AG04449 (cell line): Measurements from ENCODE around the gene ANKRD7.

Experiments used
- CTCF ChIA-PET: fragments of 350-600 bp; formaldehyde crosslinking; extraction: SDS; loops from one replicate; lab custom pipeline; 2021; ENCODE audit warnings: antibody characterized with exemption; lab: Yijun Ruan, JAX
- POLR2A ChIA-PET: fragments of 400-600, 350-600 bp; formaldehyde crosslinking; extraction: SDS; loops from one replicate; lab custom pipeline; 2020; ENCODE audit warnings: antibody characterized with exemption, inconsistent platforms; lab: Yijun Ruan, JAX
- DNase-seq: peaks from one replicate; pipeline ENCODE4 v3.0.0-alpha.2; 2010; ENCODE audit warnings: low read depth, low spot score
- H3K4me3 ChIP-seq: 2 replicates; pipeline ENCODE4 v1.5.1; 2011; ENCODE audit warnings: low read depth, mild to moderate bottlenecking, control low read depth, low read length
- TF ChIP-seq, protein P1 (sequence below): IDR thresholded peaks from one replicate; pipeline ENCODE4 v1.5.1; 2011; ENCODE audit warnings: mild to moderate bottlenecking, moderate library complexity, low read length, control low read depth, inconsistent platforms; ENCODE audit not compliant: insufficient read depth; ENCODE audit errors: missing control alignments

ANKRD7 gene

DNA sequence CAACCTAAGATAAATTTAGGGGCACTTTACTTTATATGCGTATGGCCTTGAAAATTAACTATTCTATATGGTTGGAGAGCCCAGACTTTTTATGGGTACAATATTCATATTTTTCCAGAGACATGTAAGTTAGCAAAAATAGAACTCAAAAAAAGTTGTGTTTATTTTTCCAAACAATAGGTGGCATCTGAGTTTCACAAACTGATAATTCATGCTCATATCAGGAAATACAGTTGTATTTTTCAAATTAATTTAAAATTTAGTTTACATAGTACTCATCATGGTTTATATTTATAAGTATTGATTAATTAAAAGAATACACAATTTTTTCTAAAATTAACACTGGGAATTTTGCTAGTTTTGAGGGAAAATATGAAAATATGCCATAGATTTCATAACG lies 34.6 kb downstream of the ANKRD7 start:
- ChIA-PET POLR2A (no interaction called here), CTCF (no interaction called here)
- no peak overlapping the region for H3K4me3 ChIP-seq
- DNase-seq = no peak
- TF ChIP-seq, protein P1, sequence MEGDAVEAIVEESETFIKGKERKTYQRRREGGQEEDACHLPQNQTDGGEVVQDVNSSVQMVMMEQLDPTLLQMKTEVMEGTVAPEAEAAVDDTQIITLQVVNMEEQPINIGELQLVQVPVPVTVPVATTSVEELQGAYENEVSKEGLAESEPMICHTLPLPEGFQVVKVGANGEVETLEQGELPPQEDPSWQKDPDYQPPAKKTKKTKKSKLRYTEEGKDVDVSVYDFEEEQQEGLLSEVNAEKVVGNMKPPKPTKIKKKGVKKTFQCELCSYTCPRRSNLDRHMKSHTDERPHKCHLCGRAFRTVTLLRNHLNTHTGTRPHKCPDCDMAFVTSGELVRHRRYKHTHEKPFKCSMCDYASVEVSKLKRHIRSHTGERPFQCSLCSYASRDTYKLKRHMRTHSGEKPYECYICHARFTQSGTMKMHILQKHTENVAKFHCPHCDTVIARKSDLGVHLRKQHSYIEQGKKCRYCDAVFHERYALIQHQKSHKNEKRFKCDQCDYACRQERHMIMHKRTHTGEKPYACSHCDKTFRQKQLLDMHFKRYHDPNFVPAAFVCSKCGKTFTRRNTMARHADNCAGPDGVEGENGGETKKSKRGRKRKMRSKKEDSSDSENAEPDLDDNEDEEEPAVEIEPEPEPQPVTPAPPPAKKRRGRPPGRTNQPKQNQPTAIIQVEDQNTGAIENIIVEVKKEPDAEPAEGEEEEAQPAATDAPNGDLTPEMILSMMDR = no peak

DNA sequence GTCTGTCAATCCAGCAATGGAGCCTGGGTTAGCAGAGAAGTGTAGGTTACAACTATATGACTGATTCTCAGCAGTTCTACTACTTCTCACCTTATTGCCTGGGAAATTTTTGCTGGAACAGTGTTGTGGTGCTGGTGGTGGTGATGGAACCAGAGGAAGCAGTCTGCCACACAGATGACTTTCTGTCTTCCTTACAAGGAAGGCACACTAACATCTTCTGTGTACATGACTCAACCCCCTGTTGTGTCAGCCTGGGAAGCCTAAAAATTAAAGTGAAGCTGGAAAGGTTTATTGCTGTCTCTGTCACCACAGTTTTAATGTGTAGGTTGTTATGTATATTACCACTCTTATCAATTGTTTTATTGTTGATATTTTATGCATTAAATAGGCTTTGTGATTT lies 40.3 kb downstream of the ANKRD7 start:
- ChIA-PET CTCF (no interaction called here), POLR2A (no interaction called here)
- no peak overlapping the region for H3K4me3 ChIP-seq
- TF ChIP-seq, protein P1 = no peak
- DNase-seq = no peak

DNA sequence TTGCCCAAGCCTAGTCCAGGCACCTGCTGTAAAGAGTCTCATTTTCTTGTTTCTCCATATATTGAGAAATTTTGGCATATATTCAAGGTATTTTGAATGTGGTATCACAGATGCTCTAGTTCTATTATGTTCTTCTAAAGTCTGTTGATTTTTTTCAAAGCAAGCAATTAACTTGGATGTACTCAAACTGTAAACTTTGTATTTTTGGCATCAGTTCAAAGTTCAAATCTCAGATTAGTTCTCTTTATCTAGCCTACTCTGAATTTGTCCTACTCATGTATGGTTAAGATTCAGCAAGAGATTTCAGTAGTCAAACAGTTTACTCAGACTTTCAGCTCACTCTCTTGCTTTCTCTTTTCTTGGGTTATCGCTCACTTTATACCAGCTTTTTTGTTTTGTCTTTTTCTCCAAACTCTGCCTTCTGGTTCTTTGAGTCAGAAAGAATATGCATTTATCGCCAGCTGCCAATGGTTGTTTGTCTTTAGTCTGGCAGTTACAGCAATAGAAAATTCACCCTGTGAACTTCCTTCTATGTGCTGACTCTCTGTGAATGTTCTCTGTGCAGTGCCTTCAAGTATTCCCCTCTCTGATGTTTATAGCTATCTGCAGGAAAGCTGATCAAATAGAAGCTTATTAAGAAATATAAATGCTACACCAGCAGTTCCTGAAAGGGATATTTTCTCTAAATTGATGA lies 56.0 kb downstream of the ANKRD7 start:
- DNase-seq = no peak
- TF ChIP-seq, protein P1 = no peak
- H3K4me3 ChIP-seq = no peak overlapping the region
- ChIA-PET POLR2A (no interaction called here), CTCF (no interaction called here)

DNA sequence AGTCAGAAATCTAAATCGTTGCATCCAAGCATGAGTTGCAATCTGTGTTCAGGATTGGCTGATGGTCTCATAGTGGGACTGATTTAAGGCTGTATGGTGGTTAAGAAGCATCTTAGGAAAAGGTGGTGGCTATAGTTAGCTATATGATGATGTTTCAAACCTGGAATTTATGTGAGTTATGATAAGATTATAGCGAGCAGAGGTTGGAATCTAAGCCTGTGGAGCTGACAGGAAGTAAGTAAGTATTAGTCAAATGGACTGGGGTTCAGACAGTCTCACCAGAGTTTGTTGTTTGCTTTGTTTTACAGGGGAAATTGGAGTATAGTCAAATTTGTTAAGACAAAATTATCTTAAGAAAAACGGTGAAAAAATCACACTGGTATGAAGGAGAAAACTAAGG lies 56.7 kb downstream of the ANKRD7 start:
- ChIA-PET POLR2A (no interaction called here), CTCF (no interaction called here)
- TF ChIP-seq, protein P1 = no peak
- no peak overlapping the region for H3K4me3 ChIP-seq
- DNase-seq = no peak

DNA sequence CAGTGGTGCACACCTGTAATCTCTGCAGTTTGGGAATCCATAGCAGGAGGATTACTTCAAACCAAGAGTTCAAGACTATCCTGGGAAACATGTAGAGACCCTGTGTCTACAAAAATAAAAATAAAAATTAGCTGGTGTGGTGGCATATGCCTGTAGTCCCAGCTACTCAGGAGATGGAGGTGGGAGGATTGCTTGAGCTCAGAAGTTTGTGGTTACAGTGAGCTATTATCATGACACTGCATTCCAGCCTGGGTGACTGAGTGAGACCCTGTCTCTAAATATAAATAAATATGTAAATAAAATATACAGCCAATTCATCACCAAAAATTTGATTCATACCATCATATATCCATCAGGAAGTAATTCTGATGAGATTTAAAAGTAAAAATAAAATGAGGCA lies 60.9 kb downstream of the ANKRD7 start:
- no peak for DNase-seq
- H3K4me3 ChIP-seq = no peak overlapping the region
- ChIA-PET CTCF (no interaction called here), POLR2A (no interaction called here)
- TF ChIP-seq, protein P1 = no peak

DNA sequence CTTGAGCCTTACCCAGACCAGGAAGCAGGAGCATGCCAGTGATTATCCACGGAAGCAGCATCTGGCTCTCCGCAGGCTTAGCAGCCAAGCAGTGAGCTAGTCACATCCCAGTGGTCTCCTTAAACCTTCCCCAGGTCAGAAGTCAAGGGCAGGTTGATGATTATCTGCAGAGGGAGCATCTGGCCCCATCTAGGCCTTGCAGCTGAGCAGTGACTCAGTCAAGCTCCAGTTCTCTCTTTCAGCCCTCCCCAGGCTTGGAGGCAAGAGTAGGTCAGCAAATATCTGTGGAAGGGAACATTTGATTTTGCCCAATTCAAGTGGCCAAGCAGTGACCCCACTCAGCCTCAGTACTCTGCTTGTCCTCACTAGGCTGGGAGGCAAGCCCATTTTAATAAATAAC lies 61.6 kb downstream of the ANKRD7 start:
- DNase-seq = no peak
- POLR2A ChIA-PET = no interaction called here
- TF ChIP-seq, protein P1 = no peak
- H3K4me3 ChIP-seq = no peak overlapping the region
- CTCF ChIA-PET = no interaction called here
